ENCODE measurements around the gene PHF21B.

DNA sequence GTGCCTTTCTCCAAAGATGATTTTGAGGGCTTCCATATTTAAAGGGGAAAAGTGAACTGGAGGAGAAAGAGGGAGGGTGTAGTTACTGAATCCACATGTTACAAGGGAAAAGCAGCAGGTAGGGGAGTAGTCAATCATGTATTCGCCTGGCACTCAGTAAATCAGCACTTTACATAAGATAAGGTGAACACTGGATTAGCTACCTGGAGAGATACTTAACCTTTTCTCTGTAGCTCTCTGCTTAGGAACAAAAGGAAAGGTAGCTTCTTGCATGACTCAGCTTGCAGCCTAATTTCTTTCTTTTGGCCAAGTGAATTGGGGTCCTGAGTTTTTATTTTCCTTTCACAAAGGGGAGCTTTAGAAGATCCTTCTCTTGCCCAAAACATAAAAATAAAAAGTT lies 43.3 kb upstream of the PHF21B start:
- TF ChIP-seq, protein P1, sequence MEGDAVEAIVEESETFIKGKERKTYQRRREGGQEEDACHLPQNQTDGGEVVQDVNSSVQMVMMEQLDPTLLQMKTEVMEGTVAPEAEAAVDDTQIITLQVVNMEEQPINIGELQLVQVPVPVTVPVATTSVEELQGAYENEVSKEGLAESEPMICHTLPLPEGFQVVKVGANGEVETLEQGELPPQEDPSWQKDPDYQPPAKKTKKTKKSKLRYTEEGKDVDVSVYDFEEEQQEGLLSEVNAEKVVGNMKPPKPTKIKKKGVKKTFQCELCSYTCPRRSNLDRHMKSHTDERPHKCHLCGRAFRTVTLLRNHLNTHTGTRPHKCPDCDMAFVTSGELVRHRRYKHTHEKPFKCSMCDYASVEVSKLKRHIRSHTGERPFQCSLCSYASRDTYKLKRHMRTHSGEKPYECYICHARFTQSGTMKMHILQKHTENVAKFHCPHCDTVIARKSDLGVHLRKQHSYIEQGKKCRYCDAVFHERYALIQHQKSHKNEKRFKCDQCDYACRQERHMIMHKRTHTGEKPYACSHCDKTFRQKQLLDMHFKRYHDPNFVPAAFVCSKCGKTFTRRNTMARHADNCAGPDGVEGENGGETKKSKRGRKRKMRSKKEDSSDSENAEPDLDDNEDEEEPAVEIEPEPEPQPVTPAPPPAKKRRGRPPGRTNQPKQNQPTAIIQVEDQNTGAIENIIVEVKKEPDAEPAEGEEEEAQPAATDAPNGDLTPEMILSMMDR (conservative IDR thresholded peaks at IDR 0.05), result no peak
- no peak for TF ChIP-seq ZFX (IDR thresholded peaks at IDR 0.05)
